H9 (cell line): ENCODE data around the gene CRYGA. TPM values are rescaled to one million over a fixed set of nuclear protein-coding genes. Genes with fewer than 3 reads are reported as not detected.

Experiments used
- DNase-seq: peaks from one replicate; pipeline ENCODE4 v3.0.0-alpha.2; 2017
- H2AFZ ChIP-seq: one replicate; pipeline ENCODE4 v1.6.1; 2013; ENCODE audit warnings: mild to moderate bottlenecking, low read length, control low read depth, moderate library complexity
- H2AK5ac ChIP-seq: 2 replicates; pipeline ENCODE4 v1.6.1; 2013; ENCODE audit warnings: low read length, control low read depth, mixed read lengths; ENCODE audit not compliant: insufficient read length
- H2BK120ac ChIP-seq: one replicate; pipeline ENCODE4 v1.6.1; 2013; ENCODE audit warnings: low read depth, mild to moderate bottlenecking, low read length, control low read depth, inconsistent platforms; ENCODE audit not compliant: poor library complexity, severe bottlenecking
- H2BK12ac ChIP-seq: 2 replicates; pipeline ENCODE4 v1.6.1; 2013; ENCODE audit warnings: low read length, control low read depth, mixed read lengths, low read depth; ENCODE audit not compliant: insufficient read length
- H2BK15ac ChIP-seq: 2 replicates; pipeline ENCODE4 v1.6.1; 2013; ENCODE audit warnings: low read depth, low read length, control low read depth
- H2BK20ac ChIP-seq: one replicate; pipeline ENCODE4 v1.6.1; 2013; ENCODE audit warnings: low read depth, mild to moderate bottlenecking, low read length, control low read depth, inconsistent platforms; ENCODE audit not compliant: poor library complexity, severe bottlenecking
- H2BK5ac ChIP-seq: 2 replicates; pipeline ENCODE4 v1.6.1; 2013; ENCODE audit warnings: low read length, control low read depth, mixed read lengths; ENCODE audit not compliant: insufficient read length
- H3K14ac ChIP-seq: 2 replicates; pipeline ENCODE4 v1.6.1; 2013; ENCODE audit warnings: low read length, control low read depth; ENCODE audit not compliant: insufficient read depth
- H3K18ac ChIP-seq: 2 replicates; pipeline ENCODE4 v1.6.1; 2013; ENCODE audit warnings: low read depth, mild to moderate bottlenecking, mixed read lengths, low read length, control low read depth; ENCODE audit not compliant: insufficient read length
- H3K23ac ChIP-seq: 2 replicates; pipeline ENCODE4 v1.6.1; 2013; ENCODE audit warnings: low read length, control low read depth, mixed read lengths, low read depth; ENCODE audit not compliant: insufficient read length
- H3K23me2 ChIP-seq: 2 replicates; pipeline ENCODE4 v1.6.1; 2013; ENCODE audit warnings: low read depth, mild to moderate bottlenecking, mixed read lengths, low read length, control low read depth; ENCODE audit not compliant: insufficient read length, poor library complexity, severe bottlenecking
- H3K27ac ChIP-seq: 2 replicates; pipeline ENCODE4 v1.5.1; 2013; ENCODE audit warnings: low read length, control low read depth, mixed read lengths, low read depth; ENCODE audit not compliant: insufficient read length
- H3K27me3 ChIP-seq: 2 replicates; pipeline ENCODE4 v1.6.1; 2013; ENCODE audit warnings: low read length, control low read depth, inconsistent platforms; ENCODE audit not compliant: insufficient read depth
- H3K4ac ChIP-seq: 2 replicates; pipeline ENCODE4 v1.6.1; 2013; ENCODE audit warnings: low read depth, mild to moderate bottlenecking, control low read depth, inconsistent platforms, low read length, moderate library complexity
- H3K4me1 ChIP-seq: 2 replicates; pipeline ENCODE4 v1.6.1; 2013; ENCODE audit warnings: low read length, control low read depth, inconsistent platforms; ENCODE audit not compliant: insufficient read depth
- H3K4me2 ChIP-seq: 2 replicates; pipeline ENCODE4 v1.6.1; 2013; ENCODE audit warnings: low read length, control low read depth, mixed read lengths; ENCODE audit not compliant: insufficient read length, insufficient read depth
- H3K56ac ChIP-seq: 2 replicates; pipeline ENCODE4 v1.6.1; 2013; ENCODE audit warnings: low read depth, mild to moderate bottlenecking, mixed read lengths, low read length, control low read depth; ENCODE audit not compliant: insufficient read length
- H3K79me1 ChIP-seq: 2 replicates; pipeline ENCODE4 v1.6.1; 2013; ENCODE audit warnings: low read depth, mild to moderate bottlenecking, moderate library complexity, low read length, control low read depth, inconsistent platforms; ENCODE audit not compliant: insufficient read depth, poor library complexity, severe bottlenecking
- H3K79me2 ChIP-seq: 2 replicates; pipeline ENCODE4 v1.6.1; 2013; ENCODE audit warnings: low read length, control low read depth, inconsistent platforms; ENCODE audit not compliant: insufficient read depth
- H3K9ac ChIP-seq: 2 replicates; pipeline ENCODE4 v1.6.1; 2013; ENCODE audit warnings: low read length, control low read depth, mixed read lengths; ENCODE audit not compliant: insufficient read length; ENCODE audit errors: extremely low read depth
- H3K9me3 ChIP-seq: one replicate; pipeline ENCODE4 v1.6.1; 2013; ENCODE audit warnings: low read depth, low read length, inconsistent platforms; ENCODE audit not compliant: control insufficient read depth
- H3T11ph ChIP-seq: one replicate; pipeline ENCODE4 v1.6.1; 2013; ENCODE audit warnings: mild to moderate bottlenecking, low read length, control low read depth, inconsistent platforms
- H4K20me1 ChIP-seq: one replicate; pipeline ENCODE4 v1.6.1; 2013; ENCODE audit not compliant: control insufficient read depth, insufficient read length, insufficient read depth
- H4K5ac ChIP-seq: 2 replicates; pipeline ENCODE4 v1.6.1; 2013; ENCODE audit warnings: low read depth, mild to moderate bottlenecking, mixed read lengths, low read length, control low read depth; ENCODE audit not compliant: insufficient read length
- H4K8ac ChIP-seq: replicated peaks from 2 replicates; pipeline ENCODE4 v1.6.1; 2013; ENCODE audit warnings: low read length, control low read depth, mixed read lengths, low read depth; ENCODE audit not compliant: insufficient read length
- H4K91ac ChIP-seq: 2 replicates; pipeline ENCODE4 v1.6.1; 2013; ENCODE audit warnings: low read depth, mild to moderate bottlenecking, moderate library complexity, mixed read lengths, low read length, control low read depth; ENCODE audit not compliant: insufficient read length
- H3K27ac Mint-ChIP-seq, 3 experiments: 2 replicates in 2 of 3; 3 replicates in 1 of 3; pipeline ENCODE4 v1.8.0; 2020 to 2021; ENCODE audit warnings: mixed read lengths in 3 of 3, mild to moderate bottlenecking in 1 of 3, moderate library complexity in 1 of 3
- H3K27me3 Mint-ChIP-seq: 2 replicates; pipeline ENCODE4 v1.8.0; 2021; ENCODE audit warnings: low read depth, mild to moderate bottlenecking, moderate library complexity, mixed read lengths
- H3K36me3 Mint-ChIP-seq, 3 experiments: 2 replicates in 2 of 3; 3 replicates in 1 of 3; pipeline ENCODE4 v1.8.0; 2020 to 2021; ENCODE audit warnings: low read depth in 3 of 3, mixed read lengths in 3 of 3; ENCODE audit not compliant: insufficient read depth in 1 of 3
- H3K4me1 Mint-ChIP-seq, 2 experiments: 2 replicates each; pipeline ENCODE4 v1.8.0; 2020; ENCODE audit warnings: mixed read lengths in 2 of 2
- H3K4me3 Mint-ChIP-seq, 2 experiments: 2 replicates in 1 of 2; 3 replicates in 1 of 2; pipeline ENCODE4 v1.8.0; 2020 to 2021; ENCODE audit warnings: mild to moderate bottlenecking in 2 of 2, mixed read lengths in 2 of 2, moderate library complexity in 1 of 2
- H3K9me3 Mint-ChIP-seq, 2 experiments: 2 replicates in 1 of 2; 3 replicates in 1 of 2; pipeline ENCODE4 v1.8.0; 2020; ENCODE audit warnings: mild to moderate bottlenecking in 2 of 2, mixed read lengths in 2 of 2, moderate library complexity in 1 of 2
- total RNA-seq: library from RNA; stranded (reverse); gene quantifications from 2 replicates; pipeline ENCODE4 v1.2.1, GENCODE V29; 2021
- TF ChIP-seq, protein P1 (sequence below): fragments of 200-600 bp; sonication (generic); conservative IDR thresholded peaks from 3 replicates; pipeline ENCODE4 v1.8.0; 2021; ENCODE audit warnings: antibody characterized with exemption, mild to moderate bottlenecking

CRYGA gene
- total RNA-seq, 1 experiment from 2014 or later: not detected

DNA sequence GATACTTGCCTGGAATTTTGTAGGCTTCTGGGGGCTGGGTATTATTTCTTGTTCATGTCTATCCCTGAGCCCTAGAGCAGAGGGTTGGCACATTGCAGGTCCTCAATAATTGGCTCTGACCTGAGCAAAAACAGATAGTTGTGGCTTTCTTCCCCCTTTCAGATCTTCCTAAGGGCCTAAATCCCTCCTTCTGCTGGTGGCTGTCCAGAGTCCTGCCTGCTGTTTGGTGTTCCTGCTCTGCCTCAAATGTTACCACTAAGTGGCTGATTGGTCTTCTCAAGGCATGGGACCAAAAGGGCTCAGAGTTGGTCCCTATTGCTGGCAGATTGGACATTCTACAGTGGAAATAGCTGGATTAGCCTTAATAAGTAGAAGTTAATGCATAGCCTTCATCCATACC is 16.4 kb downstream of the CRYGA start:
- H3K79me1 ChIP-seq: no peaks in the 10 kb centered on the region
- H3K9me3 ChIP-seq: no peaks in the 10 kb centered on the region
- peaks cover 2% of the 10 kb centered on the region for H3K4me1 ChIP-seq
- no peak overlapping the region for H3K4me3 Mint-ChIP-seq
- H3K23ac ChIP-seq: no peak overlapping the region
- H2BK15ac ChIP-seq: no peak overlapping the region
- H3K23me2 ChIP-seq: no peaks in the 10 kb centered on the region
- H3K27ac ChIP-seq: no peak overlapping the region
- no peak overlapping the region for H3T11ph ChIP-seq
- H4K91ac ChIP-seq: no peak overlapping the region
- no peak overlapping the region for H2BK12ac ChIP-seq
- peaks cover 26 to 28% of the 10 kb centered on the region in 2 experiments for H3K4me1 Mint-ChIP-seq
- H3K4me2 ChIP-seq: no peak overlapping the region
- H3K79me2 ChIP-seq: no peaks in the 10 kb centered on the region
- no peaks in the 10 kb centered on the region for H3K27me3 ChIP-seq
- no peak overlapping the region for H2BK120ac ChIP-seq
- no peak overlapping the region for H2AFZ ChIP-seq
- no peak overlapping the region for H2BK5ac ChIP-seq
- no peaks in the 10 kb centered on the region for H3K27me3 Mint-ChIP-seq
- no peak overlapping the region for H4K5ac ChIP-seq
- H3K4ac ChIP-seq: no peak overlapping the region
- DNase-seq: no peak
- TF ChIP-seq, protein P1, sequence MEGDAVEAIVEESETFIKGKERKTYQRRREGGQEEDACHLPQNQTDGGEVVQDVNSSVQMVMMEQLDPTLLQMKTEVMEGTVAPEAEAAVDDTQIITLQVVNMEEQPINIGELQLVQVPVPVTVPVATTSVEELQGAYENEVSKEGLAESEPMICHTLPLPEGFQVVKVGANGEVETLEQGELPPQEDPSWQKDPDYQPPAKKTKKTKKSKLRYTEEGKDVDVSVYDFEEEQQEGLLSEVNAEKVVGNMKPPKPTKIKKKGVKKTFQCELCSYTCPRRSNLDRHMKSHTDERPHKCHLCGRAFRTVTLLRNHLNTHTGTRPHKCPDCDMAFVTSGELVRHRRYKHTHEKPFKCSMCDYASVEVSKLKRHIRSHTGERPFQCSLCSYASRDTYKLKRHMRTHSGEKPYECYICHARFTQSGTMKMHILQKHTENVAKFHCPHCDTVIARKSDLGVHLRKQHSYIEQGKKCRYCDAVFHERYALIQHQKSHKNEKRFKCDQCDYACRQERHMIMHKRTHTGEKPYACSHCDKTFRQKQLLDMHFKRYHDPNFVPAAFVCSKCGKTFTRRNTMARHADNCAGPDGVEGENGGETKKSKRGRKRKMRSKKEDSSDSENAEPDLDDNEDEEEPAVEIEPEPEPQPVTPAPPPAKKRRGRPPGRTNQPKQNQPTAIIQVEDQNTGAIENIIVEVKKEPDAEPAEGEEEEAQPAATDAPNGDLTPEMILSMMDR: no peak
- H2AK5ac ChIP-seq: no peak overlapping the region
- H3K36me3 Mint-ChIP-seq: peaks cover under 1 to 13% (median 2%) of the 10 kb centered on the region in 3 experiments; a peak in 4 of 7 replicates
- peaks cover 14 to 16% of the 10 kb centered on the region in 2 experiments; a peak in 4 of 5 replicates for H3K9me3 Mint-ChIP-seq
- H4K8ac ChIP-seq: no peak overlapping the region
- H3K27ac Mint-ChIP-seq: no peak overlapping the region
- H3K14ac ChIP-seq: no peak overlapping the region
- H3K56ac ChIP-seq: no peak overlapping the region
- H4K20me1 ChIP-seq: no peaks in the 10 kb centered on the region
- H3K18ac ChIP-seq: no peak overlapping the region
- no peak overlapping the region for H3K9ac ChIP-seq
- no peak overlapping the region for H2BK20ac ChIP-seq
